Neural progenitor cell (in vitro differentiated cells): Measurements from ENCODE around the gene AK5.

Experiments used
- EZH2 ChIP-seq: fragments of 200-600 bp; sonication (generic); IDR thresholded peaks from 2 replicates; pipeline ENCODE4 v1.6.1; 2017; ENCODE audit warnings: antibody characterized with exemption, mild to moderate bottlenecking, moderate library complexity
- EZH2phosphoT487 ChIP-seq: fragments of 200-600 bp; sonication (generic); IDR thresholded peaks from 2 replicates; pipeline ENCODE4 v1.6.1; 2017; ENCODE audit warnings: antibody characterized with exemption
- TF ChIP-seq, protein P1 (sequence below): fragments of 200-600 bp; sonication (generic); IDR thresholded peaks from 2 replicates; pipeline ENCODE4 v1.5.1; 2017; ENCODE audit warnings: antibody characterized with exemption, mild to moderate bottlenecking

- TF ChIP-seq EZH2 (no peak), EZH2phosphoT487 (no peak)
- TF ChIP-seq, protein P1, sequence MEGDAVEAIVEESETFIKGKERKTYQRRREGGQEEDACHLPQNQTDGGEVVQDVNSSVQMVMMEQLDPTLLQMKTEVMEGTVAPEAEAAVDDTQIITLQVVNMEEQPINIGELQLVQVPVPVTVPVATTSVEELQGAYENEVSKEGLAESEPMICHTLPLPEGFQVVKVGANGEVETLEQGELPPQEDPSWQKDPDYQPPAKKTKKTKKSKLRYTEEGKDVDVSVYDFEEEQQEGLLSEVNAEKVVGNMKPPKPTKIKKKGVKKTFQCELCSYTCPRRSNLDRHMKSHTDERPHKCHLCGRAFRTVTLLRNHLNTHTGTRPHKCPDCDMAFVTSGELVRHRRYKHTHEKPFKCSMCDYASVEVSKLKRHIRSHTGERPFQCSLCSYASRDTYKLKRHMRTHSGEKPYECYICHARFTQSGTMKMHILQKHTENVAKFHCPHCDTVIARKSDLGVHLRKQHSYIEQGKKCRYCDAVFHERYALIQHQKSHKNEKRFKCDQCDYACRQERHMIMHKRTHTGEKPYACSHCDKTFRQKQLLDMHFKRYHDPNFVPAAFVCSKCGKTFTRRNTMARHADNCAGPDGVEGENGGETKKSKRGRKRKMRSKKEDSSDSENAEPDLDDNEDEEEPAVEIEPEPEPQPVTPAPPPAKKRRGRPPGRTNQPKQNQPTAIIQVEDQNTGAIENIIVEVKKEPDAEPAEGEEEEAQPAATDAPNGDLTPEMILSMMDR = no peak
Measured at GRCh38 chr1:77560741-77561140, 278.9 kb downstream of the AK5 start.
